HG03354 (cell line): ENCODE data around the gene GDAP1L1.

ENCODE experiments used
- ATAC-seq: cut with Tn5 transposase; IDR thresholded peaks from one replicate; pipeline ENCODE4 v1.9.1; 2021; ENCODE audit warnings: mild to moderate bottlenecking; ENCODE audit not compliant: unreplicated experiment, poor library complexity, severe bottlenecking

The GDAP1L1 gene

DNA sequence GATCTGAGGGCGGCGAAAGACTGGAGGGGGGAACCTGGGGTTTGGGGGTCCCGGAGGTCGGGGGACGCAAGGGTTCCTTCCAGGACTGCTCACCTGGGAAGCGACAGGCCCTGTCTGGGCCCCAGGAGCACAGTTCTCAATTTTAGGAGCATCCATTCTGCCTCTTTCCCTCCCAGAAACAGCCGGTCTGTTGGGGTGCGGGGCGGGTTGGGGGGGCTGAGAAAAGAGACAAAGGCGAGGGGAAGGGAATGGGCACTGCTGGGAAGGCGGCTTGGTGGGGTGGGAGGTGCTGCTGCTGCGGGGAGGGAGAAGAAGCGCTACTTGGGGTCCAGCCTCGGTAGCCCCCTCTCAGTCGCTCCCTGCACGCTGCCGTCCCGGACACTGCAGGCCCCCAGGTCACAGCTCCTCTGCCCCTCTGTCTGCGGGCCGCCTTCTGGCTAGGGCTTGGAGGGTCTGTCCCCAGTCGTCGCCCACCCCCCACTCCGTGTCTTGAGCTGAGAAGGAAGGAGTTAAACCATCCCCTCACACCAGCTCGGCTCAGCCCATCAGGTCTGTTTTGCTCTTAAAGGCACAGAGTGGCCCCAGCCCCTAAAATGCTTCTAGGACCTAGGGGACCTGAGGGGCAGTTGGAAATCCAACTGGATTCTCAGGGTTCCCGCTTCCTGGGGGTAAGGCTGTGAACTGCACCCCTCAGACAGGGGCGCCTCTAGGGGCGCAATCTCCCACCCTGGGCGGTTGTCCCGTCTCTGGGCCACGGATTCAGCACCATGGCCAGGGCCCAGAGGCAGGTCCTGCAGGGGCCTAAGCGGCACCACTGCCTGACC lies 690 bp downstream of the GDAP1L1 start:
- ATAC-seq: no peak

GRCh38 chr20:44248410-44248759 lies 1.3 kb downstream of the GDAP1L1 start:
- ATAC-seq: no peak

DNA sequence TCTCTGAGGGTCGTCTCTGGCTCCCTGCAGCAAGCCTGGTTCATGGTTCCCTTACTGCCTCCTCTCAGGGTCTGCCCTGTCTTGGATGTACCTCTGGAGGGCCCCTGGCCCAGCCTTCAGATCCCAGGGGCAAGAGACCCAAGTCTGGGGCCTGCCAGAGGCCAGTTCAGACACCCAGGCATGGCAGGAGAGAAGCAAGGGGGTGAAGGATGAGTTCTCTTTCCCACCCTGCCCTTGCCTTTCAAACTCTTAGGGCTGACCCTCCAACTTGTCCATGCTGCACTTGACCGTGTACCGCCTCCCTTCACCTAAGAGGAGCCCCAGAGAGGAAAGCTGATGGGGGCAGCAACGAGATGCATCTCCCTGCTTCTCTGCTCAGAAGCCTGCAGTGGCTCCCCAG lies 4.2 kb downstream of the GDAP1L1 start:
- no peak for ATAC-seq

GRCh38 chr20:44253528-44253927 lies 6.4 kb downstream of the GDAP1L1 start:
- no peak for ATAC-seq

GRCh38 chr20:44254073-44254472 lies 7.0 kb downstream of the GDAP1L1 start:
- no peak for ATAC-seq

GRCh38 chr20:44255942-44256341 lies 8.8 kb downstream of the GDAP1L1 start:
- ATAC-seq: no peak

DNA sequence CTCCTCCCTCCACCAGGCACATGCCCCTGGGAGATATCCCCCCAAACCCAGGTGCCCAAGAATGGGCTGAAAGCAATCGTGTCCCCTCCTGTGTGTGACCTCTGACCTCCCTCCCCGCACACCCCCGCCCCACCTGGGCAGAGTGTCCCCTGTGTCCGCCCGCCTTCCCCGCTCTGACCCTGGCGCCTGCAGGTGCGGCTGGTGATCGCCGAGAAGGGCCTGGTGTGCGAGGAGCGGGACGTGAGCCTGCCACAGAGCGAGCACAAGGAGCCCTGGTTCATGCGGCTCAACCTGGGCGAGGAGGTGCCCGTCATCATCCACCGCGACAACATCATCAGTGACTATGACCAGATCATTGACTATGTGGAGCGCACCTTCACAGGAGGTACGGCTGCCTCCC lies 9.9 kb downstream of the GDAP1L1 start:
- ATAC-seq: no peak

- ATAC-seq: no peak
Observed at GRCh38 chr20:44258226-44258890, 11.2 kb downstream of the GDAP1L1 start.

- ATAC-seq: no peak
Observed at GRCh38 chr20:44264287-44264686, 17.2 kb downstream of the GDAP1L1 start.

GRCh38 chr20:44268802-44269201 lies 21.7 kb downstream of the GDAP1L1 start:
- ATAC-seq: no peak

DNA sequence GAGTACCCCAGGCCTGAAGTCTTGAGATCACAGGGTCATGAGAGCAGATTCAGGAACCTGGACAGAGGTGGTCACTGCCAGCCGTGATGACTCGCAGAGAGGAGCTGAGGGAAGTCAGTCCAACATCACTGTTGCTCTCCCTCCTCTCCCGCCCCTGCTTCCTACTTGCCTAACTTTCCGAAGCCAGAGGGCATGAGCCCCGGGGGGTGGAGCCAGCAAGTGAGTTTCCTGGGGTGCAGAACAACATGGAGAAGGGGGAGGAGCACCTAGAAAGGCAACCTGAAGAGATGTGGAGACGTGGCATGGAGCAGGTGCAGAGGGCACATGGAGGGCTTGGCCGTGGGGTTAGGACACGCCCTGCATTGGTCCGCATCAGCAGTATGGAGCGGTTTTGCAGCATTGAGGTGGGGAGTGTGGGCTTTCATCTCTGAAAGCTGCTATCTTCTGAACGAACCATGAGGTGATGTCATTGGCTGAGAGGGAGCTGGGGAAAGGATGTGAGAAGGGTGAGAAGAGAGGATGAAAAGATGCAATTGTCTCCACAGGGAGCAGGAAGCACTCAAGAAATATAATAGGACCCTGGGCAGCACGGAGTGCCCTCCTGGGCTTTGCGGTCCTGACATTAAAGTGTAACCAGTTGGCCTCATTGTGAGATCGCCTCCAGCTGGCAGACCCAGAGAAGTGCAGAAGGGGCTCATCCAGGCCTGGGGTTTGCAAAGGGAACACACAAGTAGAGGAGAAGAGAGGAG lies 25.0 kb downstream of the GDAP1L1 start:
- no peak for ATAC-seq

DNA sequence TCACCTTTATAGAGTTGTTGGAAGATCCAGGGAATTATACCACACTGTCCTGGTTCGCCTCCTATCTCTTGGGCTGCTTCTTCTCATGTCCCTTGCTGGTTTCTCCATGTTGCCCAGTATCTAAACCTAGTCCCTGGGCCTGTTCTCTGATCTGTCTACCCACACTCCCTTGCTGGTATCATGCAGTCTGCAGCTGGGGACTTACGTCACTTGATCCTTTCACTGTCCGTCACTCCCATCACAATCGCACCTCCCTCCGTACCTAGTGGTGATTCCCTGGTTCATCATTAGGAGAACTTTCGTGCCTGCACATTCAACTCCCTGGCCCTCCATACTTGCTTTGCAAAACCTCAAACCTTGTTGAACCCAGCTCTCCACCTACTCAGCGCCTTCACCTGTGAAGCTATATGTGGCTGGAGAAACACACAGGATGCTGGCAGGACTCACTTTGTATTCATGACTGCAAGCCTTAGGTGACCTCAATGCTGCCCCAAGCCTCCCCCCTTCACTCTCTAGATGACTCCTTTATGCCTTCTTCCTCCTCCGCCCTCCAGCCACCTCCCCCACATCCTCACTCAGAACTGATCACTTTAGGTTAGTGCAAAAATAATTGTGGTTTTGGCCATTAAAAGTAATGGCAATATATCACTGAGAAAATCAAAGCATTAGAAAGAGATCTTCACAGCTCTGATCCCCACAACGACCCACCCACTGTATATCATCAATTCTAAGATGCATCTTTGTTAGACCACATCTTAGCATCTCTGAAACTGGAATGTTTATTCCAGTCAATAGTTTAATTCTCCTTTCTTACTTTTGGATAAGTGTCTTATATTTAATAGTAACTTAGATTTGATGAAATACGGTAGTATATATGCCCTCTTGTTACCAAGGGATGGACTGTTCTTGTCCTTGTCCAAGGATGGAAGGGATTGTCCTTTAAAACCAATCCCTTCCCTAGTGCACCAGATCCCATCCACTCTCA lies 26.4 kb downstream of the GDAP1L1 start:
- ATAC-seq: no peak

DNA sequence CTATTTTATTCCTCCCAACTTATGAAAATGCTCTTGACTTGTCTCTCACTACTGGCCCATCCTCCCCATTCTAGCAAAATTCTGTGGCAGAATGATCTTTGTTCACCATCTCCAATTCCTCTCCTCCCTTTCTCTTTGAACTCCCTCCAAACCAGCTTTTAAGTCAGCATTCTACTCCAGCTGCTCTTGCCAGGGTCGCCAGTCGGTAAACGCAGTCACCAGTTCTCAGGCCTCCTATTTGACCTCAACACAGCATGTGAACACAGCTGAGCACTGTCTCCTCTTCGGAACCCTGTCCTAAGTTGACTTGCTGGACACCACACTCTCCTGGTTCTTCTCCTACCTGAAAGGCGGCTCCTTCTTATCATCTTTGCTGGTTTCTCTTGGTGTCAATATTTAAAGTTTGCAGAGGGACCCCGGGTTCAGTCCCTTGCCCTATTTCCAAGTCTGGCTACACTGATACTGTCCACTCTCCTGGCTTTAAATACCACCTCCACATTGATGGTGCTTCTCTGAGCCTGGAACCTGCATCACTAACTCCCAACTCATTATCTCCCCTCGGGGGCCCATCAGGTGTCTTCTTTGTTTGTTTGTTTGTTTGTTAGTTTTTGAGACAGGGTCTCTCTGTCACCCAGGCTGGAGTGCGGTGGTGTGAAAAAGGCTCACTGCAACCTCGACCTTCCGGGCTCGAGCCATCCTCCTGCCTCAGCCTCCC lies 27.4 kb downstream of the GDAP1L1 start:
- no peak for ATAC-seq

- no peak for ATAC-seq
Observed at GRCh38 chr20:44279228-44279627, 32.1 kb downstream of the GDAP1L1 start.

GRCh38 chr20:44280387-44280786 lies 33.3 kb downstream of the GDAP1L1 start:
- no peak for ATAC-seq

GRCh38 chr20:44282192-44282591 lies 35.1 kb downstream of the GDAP1L1 start:
- no peak for ATAC-seq

GRCh38 chr20:44284032-44284431 lies 36.9 kb downstream of the GDAP1L1 start:
- no peak for ATAC-seq

DNA sequence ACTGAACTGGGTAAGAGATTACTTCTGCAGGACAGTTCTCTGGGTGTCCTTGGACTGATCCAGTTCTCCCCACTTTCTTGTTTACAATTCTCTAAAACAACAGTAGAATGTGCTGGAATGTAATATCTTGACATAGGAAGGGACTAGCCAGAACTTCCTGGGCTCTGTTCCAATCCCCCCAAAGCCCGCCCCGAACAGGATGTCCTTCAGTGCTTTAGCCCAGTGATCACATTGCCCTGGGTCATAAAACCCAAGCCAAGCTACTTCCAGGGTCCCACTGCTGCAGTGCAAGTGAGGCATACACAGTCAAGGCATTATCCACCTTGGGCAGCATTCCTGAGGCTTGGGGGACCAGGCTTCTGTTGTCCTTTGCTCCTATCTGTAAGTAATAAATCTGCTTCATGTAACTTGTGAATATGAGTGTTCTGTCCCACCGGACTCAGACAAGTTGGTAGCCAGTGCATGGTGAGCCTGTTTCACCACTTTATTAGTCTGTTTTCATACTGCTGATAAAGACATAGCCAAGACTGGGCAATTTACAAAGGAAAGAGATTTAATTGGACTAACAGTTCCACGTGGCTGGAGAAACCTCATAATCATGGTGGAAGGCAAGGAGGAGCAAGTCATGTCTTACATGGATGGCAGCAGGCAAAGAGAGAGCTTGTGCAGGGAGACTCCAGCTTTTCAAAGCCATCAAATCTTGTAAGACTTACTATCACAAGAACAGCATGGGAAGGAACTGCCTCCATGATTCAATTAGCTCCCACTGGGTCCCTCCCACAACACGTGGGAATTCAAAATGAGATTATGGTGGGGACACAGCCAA lies 40.4 kb downstream of the GDAP1L1 start:
- ATAC-seq: no peak
